CD4-positive, alpha-beta T cell (primary cell): ENCODE results near the gene ASS1. TPM values are rescaled to one million over a fixed set of nuclear protein-coding genes. Genes with fewer than 3 reads are reported as not detected.

Source experiments
- ATAC-seq: fragments of 200-7000 bp; cut with Tn5 transposase; one replicate; pipeline ENCODE4 v1.10.0; 2022; ENCODE audit warnings: mild to moderate bottlenecking; ENCODE audit not compliant: poor library complexity
- CTCF ChIA-PET: fragments of 350-600 bp; sonication (Branson Sonifier 250); formaldehyde crosslinking; loops from one replicate; lab custom pipeline; 2021; ENCODE audit warnings: antibody characterized with exemption, inconsistent platforms; lab: Charles Lee
- POLR2A ChIA-PET: fragments of 350-600 bp; sonication (Branson Sonifier 250); formaldehyde crosslinking; loops from one replicate; lab custom pipeline; 2021; ENCODE audit warnings: antibody characterized with exemption, inconsistent platforms; lab: Charles Lee
- DNase-seq, 14 experiments: peaks; one replicate each; pipeline ENCODE4 v3.0.0-alpha.2; 2013 to 2020; ENCODE audit warnings: mixed read lengths in 2 of 14
- H3K27ac ChIP-seq, 2 donors: one replicate each; pipeline versions ENCODE4 v1.5.1 to v1.7.0; 2013; ENCODE audit warnings: low read length in 2 of 2, low read depth in 1 of 2, mild to moderate bottlenecking in 1 of 2
- H3K27me3 ChIP-seq, 2 experiments: 1 replicate in 1 of 2; 2 replicates in 1 of 2; pipeline versions ENCODE4 v1.6.1 to v1.7.0; 2013; ENCODE audit warnings: low read length in 2 of 2, control low read depth in 1 of 2, mild to moderate bottlenecking in 1 of 2, moderate library complexity in 1 of 2; ENCODE audit not compliant: insufficient read depth in 2 of 2, control insufficient read depth in 1 of 2
- H3K36me3 ChIP-seq: one replicate; pipeline ENCODE4 v1.6.1; 2013; ENCODE audit warnings: low read length, control low read depth; ENCODE audit not compliant: insufficient read depth
- H3K4me1 ChIP-seq: one replicate; pipeline ENCODE4 v1.6.1; 2013; ENCODE audit warnings: low read length, control low read depth; ENCODE audit not compliant: insufficient read depth
- H3K4me3 ChIP-seq: one replicate; pipeline ENCODE4 v1.5.1; 2013; ENCODE audit warnings: mild to moderate bottlenecking, low read length, moderate library complexity
- H3K9me3 ChIP-seq, 2 experiments: 1 replicate in 1 of 2; 2 replicates in 1 of 2; pipeline versions ENCODE4 v1.6.1 to v1.7.0; 2013; ENCODE audit warnings: low read length in 2 of 2, mild to moderate bottlenecking in 2 of 2, control low read depth in 1 of 2, moderate library complexity in 1 of 2; ENCODE audit not compliant: control insufficient read depth in 1 of 2, insufficient read depth in 1 of 2
- H3K27ac Mint-ChIP-seq: one replicate; pipeline ENCODE4 v1.8.0; 2020; ENCODE audit warnings: mixed read lengths
- H3K27me3 Mint-ChIP-seq: one replicate; pipeline ENCODE4 v1.8.0; 2021; ENCODE audit warnings: mixed read lengths
- H3K36me3 Mint-ChIP-seq: one replicate; pipeline ENCODE4 v1.8.0; 2021; ENCODE audit warnings: low read depth, mixed read lengths
- H3K4me1 Mint-ChIP-seq: one replicate; pipeline ENCODE4 v1.8.0; 2021; ENCODE audit warnings: low read depth, mixed read lengths
- H3K4me3 Mint-ChIP-seq: one replicate; pipeline ENCODE4 v1.8.0; 2020; ENCODE audit warnings: mild to moderate bottlenecking, mixed read lengths
- H3K9me3 Mint-ChIP-seq: one replicate; pipeline ENCODE4 v1.8.0; 2020; ENCODE audit warnings: mixed read lengths
- intact Hi-C, 2 experiments: fragments of 100-400 bp; cut with DNase I in 1 of 2; cut with micrococcal nuclease in 1 of 2; formaldehyde crosslinking; loops; one replicate each; pipeline versions ENCODE4 v1.15.1 to v1.9.0; 2023 to 2025; cut with DNase I, micrococcal nuclease
- total RNA-seq, 174 experiments: library from RNA in 2 of 174; stranded (reverse) in 2 of 174; gene quantifications; one replicate each; pipeline ENCODE4 v1.2.3 and lab custom pipeline; 2021 to 2026
- TF ChIP-seq, protein P1 (sequence below): fragments of 200-600 bp; IDR thresholded peaks from one replicate; pipeline ENCODE4 v1.8.0; 2022; ENCODE audit warnings: antibody characterized with exemption, mild to moderate bottlenecking

ASS1 gene
- total RNA-seq, 2 experiments from 2014 or later, result not detected

DNA sequence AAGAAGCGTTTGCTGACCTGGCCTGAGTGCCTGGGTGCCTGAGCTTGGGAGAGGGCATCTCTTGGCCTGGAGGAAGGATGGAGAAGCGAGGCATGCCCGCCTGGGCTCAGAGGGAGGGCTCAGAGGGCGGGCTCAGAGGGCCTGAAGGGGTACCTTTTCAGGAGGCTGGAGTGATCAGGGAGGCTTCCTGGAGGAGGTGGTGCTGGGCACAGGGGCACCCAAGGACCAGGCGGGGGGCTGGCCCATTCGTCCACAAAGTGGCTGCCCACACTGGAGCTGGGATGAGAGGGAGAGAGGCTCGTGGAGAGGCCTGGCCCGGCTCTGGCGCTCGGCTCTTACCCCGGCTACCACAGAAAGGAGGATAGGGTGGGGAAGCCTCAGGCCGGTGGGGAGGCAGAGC lies 32.8 kb downstream of the ASS1 start:
- Mint-ChIP-seq H3K9me3 (no peaks in the 10 kb centered on the region), H3K36me3 (no peaks in the 10 kb centered on the region), H3K27ac (no peak overlapping the region), H3K4me3 (no peak overlapping the region), H3K4me1 (no peaks in the 10 kb centered on the region), H3K27me3 (peaks cover 14% of the 10 kb centered on the region)
- no peak for DNase-seq
- peaks cover 6 to 19% of the 10 kb centered on the region in 2 experiments for H3K27me3 ChIP-seq
- TF ChIP-seq, protein P1, sequence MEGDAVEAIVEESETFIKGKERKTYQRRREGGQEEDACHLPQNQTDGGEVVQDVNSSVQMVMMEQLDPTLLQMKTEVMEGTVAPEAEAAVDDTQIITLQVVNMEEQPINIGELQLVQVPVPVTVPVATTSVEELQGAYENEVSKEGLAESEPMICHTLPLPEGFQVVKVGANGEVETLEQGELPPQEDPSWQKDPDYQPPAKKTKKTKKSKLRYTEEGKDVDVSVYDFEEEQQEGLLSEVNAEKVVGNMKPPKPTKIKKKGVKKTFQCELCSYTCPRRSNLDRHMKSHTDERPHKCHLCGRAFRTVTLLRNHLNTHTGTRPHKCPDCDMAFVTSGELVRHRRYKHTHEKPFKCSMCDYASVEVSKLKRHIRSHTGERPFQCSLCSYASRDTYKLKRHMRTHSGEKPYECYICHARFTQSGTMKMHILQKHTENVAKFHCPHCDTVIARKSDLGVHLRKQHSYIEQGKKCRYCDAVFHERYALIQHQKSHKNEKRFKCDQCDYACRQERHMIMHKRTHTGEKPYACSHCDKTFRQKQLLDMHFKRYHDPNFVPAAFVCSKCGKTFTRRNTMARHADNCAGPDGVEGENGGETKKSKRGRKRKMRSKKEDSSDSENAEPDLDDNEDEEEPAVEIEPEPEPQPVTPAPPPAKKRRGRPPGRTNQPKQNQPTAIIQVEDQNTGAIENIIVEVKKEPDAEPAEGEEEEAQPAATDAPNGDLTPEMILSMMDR, result no peak
- no peak for ATAC-seq
- ChIA-PET CTCF (no interaction called here), POLR2A (no interaction called here)
- no peaks in the 10 kb centered on the region for H3K4me1 ChIP-seq
- no peaks in the 10 kb centered on the region for H3K36me3 ChIP-seq
- no peak overlapping the region for H3K4me3 ChIP-seq
- peaks cover 0 to 6% of the 10 kb centered on the region in 2 experiments for H3K9me3 ChIP-seq
- intact Hi-C loops, result no loop called here
- no peak overlapping the region for H3K27ac ChIP-seq

DNA sequence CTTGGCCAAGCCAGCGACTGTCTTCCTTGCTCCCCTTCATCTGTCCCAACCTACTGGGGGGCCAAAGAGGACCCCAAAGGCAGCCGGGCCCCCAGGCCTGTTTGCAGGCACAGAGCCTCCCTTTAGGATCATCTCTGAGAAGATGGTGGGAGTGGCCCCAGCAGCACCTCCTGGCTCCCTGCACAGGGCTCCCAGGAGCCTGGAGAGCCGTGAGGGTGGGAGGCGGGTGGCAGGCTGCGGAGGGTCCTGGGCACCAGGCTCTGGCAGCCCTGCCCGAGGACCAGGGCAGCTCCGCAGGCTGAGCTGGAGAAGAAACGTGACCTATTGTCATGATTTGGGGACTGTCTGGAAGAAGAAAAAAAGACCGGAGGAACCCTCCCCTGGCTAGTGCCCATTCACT lies 33.4 kb downstream of the ASS1 start:
- no peaks in the 10 kb centered on the region for H3K36me3 ChIP-seq
- H3K27ac ChIP-seq, result no peak overlapping the region
- ATAC-seq (no peak), DNase-seq (no peak)
- H3K9me3 Mint-ChIP-seq, result no peaks in the 10 kb centered on the region
- H3K4me1 ChIP-seq, result no peaks in the 10 kb centered on the region
- peaks cover 3 to 18% of the 10 kb centered on the region in 2 experiments for H3K27me3 ChIP-seq
- ChIA-PET CTCF (no interaction called here), POLR2A (no interaction called here)
- H3K4me3 ChIP-seq, result no peak overlapping the region
- no peaks in the 10 kb centered on the region for H3K4me1 Mint-ChIP-seq
- TF ChIP-seq, protein P1, result no peak
- H3K36me3 Mint-ChIP-seq, result no peaks in the 10 kb centered on the region
- H3K27me3 Mint-ChIP-seq, result peaks cover 19% of the 10 kb centered on the region
- peaks cover 0 to 4% of the 10 kb centered on the region in 2 experiments for H3K9me3 ChIP-seq
- no peak overlapping the region for H3K27ac Mint-ChIP-seq
- intact Hi-C loops, result no loop called here
- no peak overlapping the region for H3K4me3 Mint-ChIP-seq

DNA sequence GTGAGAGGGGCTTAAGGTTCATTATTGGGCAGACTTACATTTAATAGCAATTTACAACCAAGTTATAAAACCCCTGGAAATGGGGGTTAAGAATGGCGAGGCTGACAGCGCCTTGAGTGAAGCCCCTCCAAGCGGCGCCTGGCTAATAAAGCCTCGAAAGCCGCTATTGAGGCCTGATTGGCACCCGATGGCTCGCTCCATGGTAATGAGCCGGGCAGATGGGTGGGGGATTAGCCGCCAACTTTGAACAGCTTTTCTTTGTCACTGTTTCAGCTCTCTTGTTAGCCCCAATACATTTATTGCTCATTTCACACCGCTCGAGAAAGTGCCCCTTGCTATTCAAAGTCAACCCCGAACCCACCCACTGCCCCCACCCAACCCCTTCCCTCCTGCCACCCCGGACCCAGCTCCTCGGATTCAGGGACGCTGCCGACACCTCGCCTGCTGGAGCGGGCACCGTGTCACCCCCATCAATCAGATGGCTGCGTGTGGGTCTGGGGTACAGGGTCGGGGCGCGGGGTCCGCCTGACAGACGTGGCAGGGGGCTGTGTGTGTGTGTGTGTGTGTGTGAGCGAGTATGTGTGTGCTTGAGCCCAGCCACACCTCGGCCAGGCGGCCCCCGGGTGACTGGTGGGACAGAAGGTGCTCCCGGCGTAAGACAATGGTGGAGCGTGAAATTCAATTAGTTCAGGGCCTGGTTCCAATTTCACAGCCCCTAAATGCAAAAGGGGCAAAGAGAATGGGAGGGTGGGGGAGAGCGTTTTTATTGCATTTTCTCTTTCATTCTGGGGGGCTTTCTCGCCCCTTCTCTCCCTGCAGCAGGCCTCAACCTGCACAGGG lies 34.2 kb downstream of the ASS1 start:
- Mint-ChIP-seq H3K36me3 (no peaks in the 10 kb centered on the region), H3K4me3 (no peak overlapping the region), H3K9me3 (no peaks in the 10 kb centered on the region), H3K27me3 (peaks cover 23% of the 10 kb centered on the region), H3K4me1 (no peaks in the 10 kb centered on the region), H3K27ac (no peak overlapping the region)
- TF ChIP-seq, protein P1, result no peak
- ChIA-PET CTCF (no interaction called here), POLR2A (no interaction called here)
- no peak overlapping the region for H3K27ac ChIP-seq
- H3K36me3 ChIP-seq, result no peaks in the 10 kb centered on the region
- H3K4me3 ChIP-seq, result no peak overlapping the region
- ATAC-seq (no peak), DNase-seq (no peak)
- H3K9me3 ChIP-seq, result peaks cover 0 to 4% of the 10 kb centered on the region in 2 experiments
- H3K4me1 ChIP-seq, result no peaks in the 10 kb centered on the region
- intact Hi-C loops, result no loop called here
- peaks cover 3 to 16% of the 10 kb centered on the region in 2 experiments for H3K27me3 ChIP-seq
